ENCODE data around the gene YY1. TPM values are rescaled to one million over a fixed set of nuclear protein-coding genes. Genes with fewer than 3 reads are reported as not detected.

The YY1 gene
- total RNA-seq, 1 donor from 2014 or later: 60.6 TPM

GRCh38 chr14:100332071-100332639 lies 93.2 kb downstream of the YY1 start:
- Mint-ChIP-seq H3K36me3 (ENCODE audit: unreplicated experiment) (no peaks in the 10 kb centered on the region), H3K27me3 (ENCODE audit: unreplicated experiment) (no peaks in the 10 kb centered on the region), H3K27ac (ENCODE audit: unreplicated experiment) (no peak overlapping the region), H3K4me3 (ENCODE audit: unreplicated experiment) (no peak overlapping the region), H3K4me1 (ENCODE audit: low read depth, unreplicated experiment) (peaks cover 2% of the 10 kb centered on the region), H3K9me3 (ENCODE audit: unreplicated experiment) (peaks cover 4% of the 10 kb centered on the region)
- no peak for DNase-seq
- no peak for TF ChIP-seq CTCF (IDR thresholded peaks at IDR 0.05; ENCODE audit: partially characterized antibody, unreplicated experiment)

Small RNA genes within 50 kb of the gene (microRNA-seq; reads per million reads assigned to microRNA genes)
- gene MIR345 (ENCODE audit: unreplicated experiment) (1,428 reads per million, percentile 91 among the genes with 10 or more reads in this experiment), gene MIR6764 (ENCODE audit: unreplicated experiment) (2.9 reads per million, percentile 21 among the genes with 10 or more reads in this experiment)

Other genes with a start within 250 kb of the YY1 start
- 381 TPM for gene EVL, start 173.7 kb upstream of the YY1 start, total RNA-seq (ENCODE audit: unreplicated experiment)
- 0.34 TPM for gene DEGS2, start 79.5 kb upstream of the YY1 start, total RNA-seq (ENCODE audit: unreplicated experiment)
- gene SLC25A29, start 67.3 kb downstream of the YY1 start, total RNA-seq (ENCODE audit: unreplicated experiment): 409 TPM
- gene SLC25A47, start 84.2 kb downstream of the YY1 start, total RNA-seq (ENCODE audit: unreplicated experiment): not detected
- 9.7 TPM for gene WDR25, start 137.3 kb downstream of the YY1 start, total RNA-seq (ENCODE audit: unreplicated experiment)

Measured in glutamatergic neuron (in vitro differentiated cells).